Glomerular visceral epithelial cell (primary cell): Measurements from ENCODE around the gene MGRN1.

Experiments
- DNase-seq: peaks from one replicate; pipeline ENCODE4 v3.0.0-alpha.2; 2016; ENCODE audit errors: extremely low spot score

MGRN1 gene

GRCh38 chr16:4654011-4654963, 29.7 kb downstream of the MGRN1 start:
- peak; percentile 43 for DNase-seq

GRCh38 chr16:4654964-4655590, 30.5 kb downstream of the MGRN1 start:
- no peak for DNase-seq

- no peak for DNase-seq
These were observed 31.2 kb downstream of the MGRN1 start for GRCh38 chr16:4655801-4656200.

- no peak for DNase-seq
These were observed 31.6 kb downstream of the MGRN1 start for GRCh38 chr16:4656221-4656620.

GRCh38 chr16:4656695-4657686, 32.4 kb downstream of the MGRN1 start:
- no peak for DNase-seq

GRCh38 chr16:4659363-4660353, 35.0 kb downstream of the MGRN1 start:
- DNase-seq, result no peak

GRCh38 chr16:4660454-4661007, 35.9 kb downstream of the MGRN1 start:
- DNase-seq, result peak; percentile 87

- no peak for DNase-seq
These were observed 37.0 kb downstream of the MGRN1 start for GRCh38 chr16:4661661-4662060.

- no peak for DNase-seq
These were observed 38.8 kb downstream of the MGRN1 start for GRCh38 chr16:4663465-4663776.

- peak; percentile 15 for DNase-seq
These were observed 39.3 kb downstream of the MGRN1 start for GRCh38 chr16:4663777-4664465.

GRCh38 chr16:4664538-4665418, 40.2 kb downstream of the MGRN1 start:
- DNase-seq, result no peak

- DNase-seq, result no peak
These were observed 42.0 kb downstream of the MGRN1 start for GRCh38 chr16:4666537-4667202.

GRCh38 chr16:4667203-4667963, 42.8 kb downstream of the MGRN1 start:
- no peak for DNase-seq

- no peak for DNase-seq
These were observed 43.8 kb downstream of the MGRN1 start for GRCh38 chr16:4668313-4668960.

GRCh38 chr16:4673387-4674046, 48.9 kb downstream of the MGRN1 start:
- DNase-seq, result no peak

GRCh38 chr16:4674926-4675530, 50.4 kb downstream of the MGRN1 start:
- DNase-seq, result no peak
